Hippocampal formation (tissue), 2 donors: ENCODE data around the gene CADPS.

Experiments used
- DNase-seq, 2 donors: peaks; one replicate each; lab custom pipeline; 2025; lab: John Stamatoyannopoulos, UW

The CADPS gene

DNA sequence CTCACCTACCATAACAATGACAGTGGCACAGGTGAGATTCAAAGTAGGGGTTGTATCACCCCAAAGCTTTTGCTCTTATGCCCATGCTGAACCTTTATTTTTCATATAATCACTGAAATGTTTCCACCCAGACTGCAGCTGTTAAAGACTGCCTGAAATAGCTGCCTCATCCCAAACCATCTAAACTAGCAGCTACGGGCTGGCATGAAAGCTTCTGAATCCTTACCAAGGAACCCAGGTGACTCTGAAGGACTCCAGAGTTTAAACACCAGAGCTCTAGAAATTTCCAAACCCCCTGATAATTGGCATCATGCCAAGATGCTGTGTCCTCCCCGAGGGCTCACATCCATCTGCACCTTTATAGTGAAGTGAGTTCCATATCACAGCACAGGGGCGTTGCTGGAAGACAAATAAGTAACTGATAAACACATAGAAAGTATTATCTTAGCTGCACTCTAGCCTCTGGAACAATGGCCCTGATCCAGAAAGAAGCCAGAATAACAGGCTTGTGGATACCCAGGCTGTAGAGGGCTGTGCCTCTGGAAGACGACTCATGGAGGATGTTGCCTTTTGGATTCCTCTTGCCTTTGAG is 238.9 kb downstream of the CADPS start:
- DNase-seq: no peak

- no peak for DNase-seq
These were observed 242.5 kb downstream of the CADPS start for GRCh38 chr3:62632510-62633294.

DNA sequence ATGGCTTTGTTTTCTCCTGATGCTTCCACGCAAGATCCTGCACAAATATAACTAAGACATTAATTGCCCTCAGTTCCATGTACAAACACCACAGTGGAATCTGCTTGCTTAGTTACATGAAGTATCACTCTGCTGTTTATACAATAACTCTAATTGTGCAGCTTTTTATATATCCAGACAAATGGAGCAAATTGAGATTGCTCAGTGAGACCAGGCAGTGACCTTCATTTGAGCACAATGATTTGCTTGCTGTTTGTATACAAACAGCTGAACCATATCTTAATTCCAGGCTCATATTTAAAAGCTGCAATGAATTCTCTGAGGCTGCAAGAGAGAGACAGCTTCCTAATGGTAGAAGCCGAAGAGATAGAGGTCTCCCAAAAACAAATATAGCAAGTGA is 243.7 kb downstream of the CADPS start:
- DNase-seq: no peak

GRCh38 chr3:62630664-62631063 is 244.6 kb downstream of the CADPS start:
- no peak for DNase-seq

DNA sequence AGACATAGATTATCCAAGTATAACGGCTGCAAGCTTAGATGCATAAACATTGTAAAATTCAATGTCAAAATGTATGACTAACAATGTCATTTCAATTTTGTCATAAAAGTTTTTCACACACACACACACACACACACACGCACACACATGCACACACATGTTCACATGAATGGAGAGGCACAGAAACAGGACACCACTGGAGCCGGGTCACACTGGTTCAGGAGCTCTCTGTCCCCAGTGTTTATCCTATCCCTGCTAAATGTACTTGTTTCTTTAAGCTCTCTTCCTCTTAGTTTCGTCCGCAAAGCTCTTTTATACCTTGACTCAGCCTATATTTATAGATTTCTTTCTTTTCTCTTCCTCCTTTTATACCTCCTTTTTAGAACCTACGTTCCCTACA is 249.9 kb downstream of the CADPS start:
- no peak for DNase-seq

- no peak for DNase-seq
These were observed 251.0 kb downstream of the CADPS start for GRCh38 chr3:62624185-62624584.

- DNase-seq: peak in 1 of 2 donors; percentile 74
These were observed 252.6 kb downstream of the CADPS start for GRCh38 chr3:62622553-62623174.

- DNase-seq: no peak
These were observed 253.3 kb downstream of the CADPS start for GRCh38 chr3:62621925-62622324.

GRCh38 chr3:62621176-62621575 is 254.0 kb downstream of the CADPS start:
- DNase-seq: no peak

DNA sequence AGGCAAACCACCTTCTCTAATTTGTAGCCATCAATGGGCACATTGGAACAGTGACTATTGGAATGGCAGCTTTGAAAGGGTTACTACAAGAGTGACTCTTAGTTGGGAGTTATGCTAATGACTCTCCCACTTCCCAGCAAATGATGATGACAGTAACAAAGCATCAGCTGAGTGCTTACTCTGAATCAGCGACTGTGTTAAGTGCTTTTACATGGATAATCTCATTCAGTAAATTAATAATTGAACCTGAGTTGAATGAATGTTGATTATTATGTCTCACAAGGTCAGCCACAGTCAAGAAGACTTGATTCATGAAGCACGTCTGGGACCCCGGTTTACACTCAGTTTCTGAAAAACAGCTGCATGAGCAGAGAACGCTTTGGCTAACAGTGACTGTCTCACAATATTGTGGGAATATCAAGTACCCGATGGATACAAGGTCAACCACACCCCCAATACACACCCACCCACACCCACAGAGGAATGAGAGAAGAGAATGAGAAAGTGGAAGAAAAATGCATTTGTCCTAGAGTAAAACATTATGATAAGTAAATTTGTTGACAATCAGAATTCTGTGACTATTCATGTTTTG is 259.9 kb downstream of the CADPS start:
- no peak for DNase-seq

- no peak for DNase-seq
These were observed 260.7 kb downstream of the CADPS start for GRCh38 chr3:62614527-62614926.

DNA sequence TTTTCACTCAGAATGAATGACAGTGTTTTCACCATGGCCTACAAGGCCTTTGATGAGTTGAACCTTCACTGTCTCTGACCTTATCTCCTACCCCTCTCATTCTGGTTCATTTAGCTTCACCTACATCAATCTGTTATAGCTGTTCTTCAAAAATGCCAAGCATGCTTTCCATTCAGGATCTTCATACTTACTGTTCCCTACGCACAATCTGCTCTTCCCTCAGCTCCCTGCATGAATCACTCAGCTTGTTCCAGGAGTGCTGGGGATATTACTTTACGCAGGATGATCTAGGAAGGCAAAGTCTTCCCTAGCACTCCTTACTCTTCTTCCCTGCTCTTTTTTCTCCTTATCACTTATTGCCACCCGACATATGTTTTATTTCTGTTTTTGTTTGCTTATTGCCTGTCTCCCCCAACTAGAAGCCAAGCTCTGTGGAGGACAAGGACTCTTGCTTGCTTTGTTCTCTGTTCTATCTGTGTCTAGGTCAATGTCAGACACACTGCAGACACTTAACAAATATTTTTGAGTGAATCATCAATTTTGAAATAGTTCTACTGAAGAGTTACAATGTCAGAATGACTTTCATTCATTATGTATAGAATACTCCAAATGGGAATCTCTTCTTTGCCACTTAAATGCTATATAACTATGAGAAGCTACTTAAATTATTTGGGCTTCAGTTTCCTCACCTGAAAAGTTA is 263.5 kb downstream of the CADPS start:
- no peak for DNase-seq

GRCh38 chr3:62607287-62608029 is 267.8 kb downstream of the CADPS start:
- DNase-seq: no peak

- DNase-seq: no peak
These were observed 269.7 kb downstream of the CADPS start for GRCh38 chr3:62605413-62606068.

- DNase-seq: no peak
These were observed 270.4 kb downstream of the CADPS start for GRCh38 chr3:62604751-62605351.

GRCh38 chr3:62604298-62604697 is 270.9 kb downstream of the CADPS start:
- DNase-seq: no peak

DNA sequence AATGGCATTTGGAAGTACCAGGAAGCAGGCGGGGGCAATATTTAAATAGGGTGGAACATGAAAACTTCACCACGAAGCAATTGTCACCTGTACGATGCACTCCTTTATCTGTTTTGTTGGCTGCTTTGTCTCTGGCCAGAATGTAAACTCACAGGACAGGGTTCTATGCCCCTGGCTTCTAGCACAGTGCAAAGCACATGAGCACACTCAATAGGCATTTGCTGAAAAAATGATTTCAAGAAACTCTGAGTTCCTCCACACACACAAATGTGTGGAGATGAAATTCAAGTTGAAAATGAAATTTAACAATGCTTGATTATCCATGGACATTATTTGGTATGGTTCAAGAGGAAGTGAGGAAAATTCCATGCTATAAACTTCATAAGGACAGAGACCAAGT is 272.2 kb downstream of the CADPS start:
- no peak for DNase-seq

GRCh38 chr3:62602129-62602770 is 273.0 kb downstream of the CADPS start:
- DNase-seq: no peak

DNA sequence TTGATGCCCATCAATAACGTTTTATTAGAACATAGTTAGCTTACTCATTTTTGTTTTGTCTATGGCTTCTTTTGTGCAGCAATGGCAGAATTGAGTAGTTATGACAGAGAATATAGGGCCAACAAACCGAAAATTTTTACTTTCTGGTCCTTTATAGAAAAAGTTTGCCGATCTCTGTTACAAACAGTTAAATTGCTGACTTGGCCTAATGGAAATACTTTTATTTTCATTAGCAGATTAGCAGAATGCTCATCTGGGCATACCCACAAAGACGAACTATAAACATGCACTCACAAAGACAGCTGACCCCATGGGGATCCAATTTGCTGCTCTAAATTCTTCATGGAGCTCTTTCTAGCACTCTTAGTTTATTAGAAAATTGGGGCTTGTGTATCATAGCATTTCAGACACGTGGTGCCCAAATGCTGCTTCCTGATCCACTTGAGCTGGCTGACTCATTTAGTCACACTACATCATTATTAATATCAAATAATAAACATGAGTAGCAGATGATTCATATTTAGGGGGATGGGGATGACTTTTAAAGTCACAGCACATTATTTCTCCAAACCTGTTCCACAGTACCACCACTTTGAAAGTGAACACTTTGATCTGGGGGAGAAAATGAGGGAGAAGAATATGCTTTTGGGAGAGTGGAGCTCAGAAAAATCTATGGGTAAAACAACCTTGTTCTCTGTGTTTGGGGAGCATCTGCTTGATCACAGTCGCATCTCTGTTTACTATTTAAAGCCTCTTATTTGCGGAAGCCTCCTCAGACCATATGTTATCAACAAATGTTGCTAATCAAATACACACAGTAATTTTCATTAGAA is 273.8 kb downstream of the CADPS start:
- no peak for DNase-seq
